ENCODE measurements around the gene CLDN14. TPM values are rescaled to one million over a fixed set of nuclear protein-coding genes. Genes with fewer than 3 reads are reported as not detected.
A peak's percentile ranks its signal among the peaks of the same experiment; 100 is the strongest.

The CLDN14 gene
- total RNA-seq, 1 donor from 2014 or later, result not detected

DNA sequence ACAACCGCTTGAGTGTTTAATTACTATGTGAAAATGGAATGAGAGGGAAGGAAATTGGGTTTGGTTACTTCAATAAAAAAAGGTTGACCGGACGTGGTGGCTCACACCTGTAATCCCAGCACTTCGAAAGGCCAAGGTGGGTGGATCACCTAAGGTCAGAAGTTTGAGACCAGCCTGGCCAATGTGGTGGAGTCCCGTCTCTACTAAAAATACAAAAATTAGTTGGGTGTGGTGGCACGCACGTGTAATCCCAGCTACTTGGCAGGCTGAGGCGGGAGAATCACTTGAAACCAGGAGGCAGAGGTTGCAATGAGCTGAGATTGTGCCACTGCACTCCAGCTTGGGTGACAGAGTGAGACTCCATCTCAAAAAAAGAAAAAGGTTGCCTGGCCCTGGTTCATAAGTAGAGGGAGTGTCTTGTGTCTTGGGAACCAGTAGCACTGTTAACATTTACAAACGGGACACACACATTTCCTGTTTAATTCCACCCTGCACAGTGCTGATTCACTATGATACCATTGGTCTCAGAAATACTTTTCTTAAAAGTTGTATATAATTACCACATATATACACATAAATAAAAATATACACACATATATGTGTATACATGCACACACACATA is 27.6 kb upstream of the CLDN14 start:
- TF ChIP-seq, protein P1, sequence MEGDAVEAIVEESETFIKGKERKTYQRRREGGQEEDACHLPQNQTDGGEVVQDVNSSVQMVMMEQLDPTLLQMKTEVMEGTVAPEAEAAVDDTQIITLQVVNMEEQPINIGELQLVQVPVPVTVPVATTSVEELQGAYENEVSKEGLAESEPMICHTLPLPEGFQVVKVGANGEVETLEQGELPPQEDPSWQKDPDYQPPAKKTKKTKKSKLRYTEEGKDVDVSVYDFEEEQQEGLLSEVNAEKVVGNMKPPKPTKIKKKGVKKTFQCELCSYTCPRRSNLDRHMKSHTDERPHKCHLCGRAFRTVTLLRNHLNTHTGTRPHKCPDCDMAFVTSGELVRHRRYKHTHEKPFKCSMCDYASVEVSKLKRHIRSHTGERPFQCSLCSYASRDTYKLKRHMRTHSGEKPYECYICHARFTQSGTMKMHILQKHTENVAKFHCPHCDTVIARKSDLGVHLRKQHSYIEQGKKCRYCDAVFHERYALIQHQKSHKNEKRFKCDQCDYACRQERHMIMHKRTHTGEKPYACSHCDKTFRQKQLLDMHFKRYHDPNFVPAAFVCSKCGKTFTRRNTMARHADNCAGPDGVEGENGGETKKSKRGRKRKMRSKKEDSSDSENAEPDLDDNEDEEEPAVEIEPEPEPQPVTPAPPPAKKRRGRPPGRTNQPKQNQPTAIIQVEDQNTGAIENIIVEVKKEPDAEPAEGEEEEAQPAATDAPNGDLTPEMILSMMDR (IDR thresholded peaks at IDR 0.05), result no peak
- Histone ChIP-seq H3K27me3 (no peaks in the 10 kb centered on the region), H3K4me1 (no peaks in the 10 kb centered on the region), H3K9me3 (no peaks in the 10 kb centered on the region), H3K27ac (no peak overlapping the region), H3K4me3 (no peak overlapping the region), H3K36me3 (no peaks in the 10 kb centered on the region)
- ATAC-seq (no peak), DNase-seq (no peak)
- intact Hi-C loops (cut with DNase I), result no loop called here

- ATAC-seq (no peak), DNase-seq (no peak)
- Histone ChIP-seq H3K27me3 (no peaks in the 10 kb centered on the region), H3K36me3 (no peaks in the 10 kb centered on the region), H3K4me3 (no peak overlapping the region), H3K27ac (no peak overlapping the region), H3K4me1 (no peaks in the 10 kb centered on the region), H3K9me3 (no peaks in the 10 kb centered on the region)
- TF ChIP-seq, protein P1 (IDR thresholded peaks at IDR 0.05), result no peak
- intact Hi-C loops (cut with DNase I), result no loop called here
Observed at GRCh38 chr21:36506482-36506881, 26.6 kb upstream of the CLDN14 start.

DNA sequence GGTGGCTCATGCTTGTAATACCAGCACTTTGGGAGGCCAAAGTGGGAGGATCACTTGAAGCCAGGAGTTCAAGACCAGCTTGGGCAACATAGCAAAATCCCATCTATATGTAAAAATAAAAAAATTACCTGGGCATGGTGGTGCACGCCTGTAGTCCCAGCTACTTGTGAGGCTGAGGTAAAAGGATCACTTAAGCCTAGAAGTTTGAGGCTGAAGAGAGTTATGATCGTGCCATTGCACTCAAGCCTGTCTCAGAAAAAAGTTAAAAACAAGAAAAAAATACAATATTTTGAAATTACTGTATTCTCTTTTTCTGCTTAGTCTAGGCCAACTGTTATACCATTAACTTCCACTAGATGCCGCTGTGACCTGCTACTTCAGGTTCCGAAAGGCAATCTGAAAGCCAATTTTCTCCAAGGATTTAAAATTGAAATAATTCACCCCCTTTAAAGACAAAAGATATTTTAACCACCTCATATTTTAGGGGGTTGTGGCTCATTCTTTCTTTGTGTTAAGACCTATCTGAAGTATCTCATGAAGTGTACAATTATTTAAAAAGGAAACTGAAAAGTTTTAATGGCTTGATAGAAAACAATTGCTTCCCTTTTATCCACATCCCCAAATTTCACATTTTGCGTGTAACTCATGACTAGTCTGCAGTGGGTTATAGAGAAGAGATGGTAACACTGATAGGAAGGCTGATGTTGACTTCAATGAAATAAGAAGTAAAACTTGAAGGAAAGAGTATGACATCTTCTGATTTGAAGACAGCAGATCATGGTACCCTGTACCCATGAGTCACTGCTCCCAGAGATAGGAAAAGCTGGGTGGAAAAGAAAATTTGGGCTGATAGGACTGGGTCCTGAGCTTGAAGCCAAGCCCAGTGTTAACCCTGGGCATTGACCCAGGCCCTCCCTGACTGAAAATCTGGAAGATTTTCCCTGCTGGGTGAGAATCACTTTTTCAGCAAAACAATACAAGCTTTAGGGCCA is 24.4 kb upstream of the CLDN14 start:
- Histone ChIP-seq H3K36me3 (no peaks in the 10 kb centered on the region), H3K27ac (no peak overlapping the region), H3K4me3 (no peak overlapping the region), H3K4me1 (peaks cover 6% of the 10 kb centered on the region), H3K27me3 (no peaks in the 10 kb centered on the region), H3K9me3 (no peaks in the 10 kb centered on the region)
- intact Hi-C loops (cut with DNase I), result no loop called here
- TF ChIP-seq, protein P1 (IDR thresholded peaks at IDR 0.05), result peak; percentile 96
- DNase-seq, result no peak
- peak; percentile 64 for ATAC-seq

DNA sequence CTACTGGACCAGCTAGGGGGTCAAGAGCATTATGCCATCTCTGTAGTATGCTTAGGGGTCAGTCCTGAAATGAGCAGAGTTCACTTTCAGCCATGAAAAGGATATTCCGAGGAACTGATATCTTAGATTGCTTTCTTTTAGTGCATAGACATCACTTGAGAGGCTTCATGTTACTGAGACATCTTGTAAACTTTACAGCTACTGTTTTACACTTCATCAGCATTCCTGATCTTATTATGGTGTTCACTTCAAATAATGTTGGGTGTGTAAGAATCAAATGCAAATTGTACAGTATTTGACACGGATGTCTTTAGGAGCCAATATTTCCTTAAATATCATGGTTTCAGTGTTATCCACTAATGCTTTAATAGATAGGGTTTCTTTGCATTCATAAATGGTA is 22.4 kb upstream of the CLDN14 start:
- intact Hi-C loops (cut with DNase I), result no loop called here
- DNase-seq, result no peak

GRCh38 chr21:36501589-36501892 is 21.6 kb upstream of the CLDN14 start:
- ATAC-seq, result no peak
- intact Hi-C loops (cut with DNase I), result no loop called here
- Histone ChIP-seq H3K27ac (no peak overlapping the region), H3K27me3 (no peaks in the 10 kb centered on the region), H3K4me3 (no peak overlapping the region), H3K9me3 (no peaks in the 10 kb centered on the region), H3K4me1 (peaks cover 10% of the 10 kb centered on the region), H3K36me3 (no peaks in the 10 kb centered on the region)
- TF ChIP-seq, protein P1 (IDR thresholded peaks at IDR 0.05), result no peak
- DNase-seq, result no peak

More for the DNA sequence above, 22.4 kb upstream of the CLDN14 start:
- TF ChIP-seq, protein P1 (IDR thresholded peaks at IDR 0.05), result no peak
- no peak for ATAC-seq
- H3K36me3 ChIP-seq, result no peaks in the 10 kb centered on the region
- H3K27me3 ChIP-seq, result no peaks in the 10 kb centered on the region
- H3K27ac ChIP-seq, result no peak overlapping the region
- no peaks in the 10 kb centered on the region for H3K9me3 ChIP-seq
- peaks cover 10% of the 10 kb centered on the region for H3K4me1 ChIP-seq
- H3K4me3 ChIP-seq, result no peak overlapping the region

All from upper lobe of right lung (tissue), 1 donor.